Breast epithelium (tissue), 3 donors: ENCODE results near the gene CDCA8.

Experiments used
- CTCF ChIP-seq, 3 donors: fragments of 450-650 bp; IDR thresholded peaks; one replicate each; pipeline ENCODE4 v1.5.1; 2016 to 2017; ENCODE audit warnings: antibody characterized with exemption in 3 of 3, mild to moderate bottlenecking in 3 of 3, moderate library complexity in 3 of 3
- POLR2A ChIP-seq: fragments of 450-650 bp; IDR thresholded peaks from one replicate; pipeline ENCODE4 v1.6.1; 2016; ENCODE audit warnings: antibody characterized with exemption, mild to moderate bottlenecking, moderate library complexity

GRCh38 chr1:37725851-37726613, 33.7 kb downstream of the CDCA8 start:
- TF ChIP-seq CTCF (IDR thresholded peaks at IDR 0.05) (no peak), POLR2A (no peak)
